HepG2 (cell line): ENCODE measurements around the gene TWNK. TPM values are rescaled to one million over a fixed set of nuclear protein-coding genes. Genes with fewer than 3 reads are reported as not detected.

ENCODE experiments used
- CERS6 ChIP-seq: sonication (generic); formaldehyde crosslinking; IDR thresholded peaks from 2 replicates; pipeline ENCODE4 v1.5.0; 2020; ENCODE audit warnings: missing genetic modification reagents
- EEA1 ChIP-seq: sonication (generic); formaldehyde crosslinking; IDR thresholded peaks from 2 replicates; pipeline ENCODE4 v1.5.1; 2020; ENCODE audit warnings: mild to moderate bottlenecking, missing genetic modification reagents, borderline replicate concordance
- KLF11 ChIP-seq: IDR thresholded peaks from 2 replicates; pipeline ENCODE4 v1.6.1; 2016; ENCODE audit warnings: missing compliant biosample characterization
- NFIC ChIP-seq: IDR thresholded peaks from 2 replicates; pipeline ENCODE4 v1.6.1; 2012; ENCODE audit warnings: mild to moderate bottlenecking, low read length, inconsistent platforms
- PAXIP1 ChIP-seq: sonication (generic); formaldehyde crosslinking; conservative IDR thresholded peaks from 2 replicates; pipeline ENCODE4 v1.4.0; 2020; ENCODE audit warnings: mild to moderate bottlenecking, missing genetic modification reagents, moderate library complexity
- RCOR2 ChIP-seq: IDR thresholded peaks from 2 replicates; pipeline ENCODE4 v1.6.1; 2016; ENCODE audit warnings: missing biosample characterization, missing genetic modification reagents
- THAP7 ChIP-seq: sonication (generic); formaldehyde crosslinking; IDR thresholded peaks from 2 replicates; pipeline ENCODE4 v1.8.1; 2023; ENCODE audit warnings: mild to moderate bottlenecking, missing genetic modification reagents
- ZFP36L1 ChIP-seq: sonication (generic); formaldehyde crosslinking; IDR thresholded peaks from 2 replicates; pipeline ENCODE4 v1.8.0; 2022; ENCODE audit warnings: mild to moderate bottlenecking, missing genetic modification reagents, moderate library complexity
- ZNF430 ChIP-seq: sonication (generic); formaldehyde crosslinking; IDR thresholded peaks from 2 replicates; pipeline ENCODE4 v1.9.0; 2021; ENCODE audit warnings: mild to moderate bottlenecking, missing genetic modification reagents
- ZNF616 ChIP-seq: sonication (generic); formaldehyde crosslinking; IDR thresholded peaks from 2 replicates; pipeline ENCODE4 v1.5.0; 2020; ENCODE audit warnings: low read depth, mild to moderate bottlenecking, missing genetic modification reagents
- ZNF710 ChIP-seq: sonication (generic); formaldehyde crosslinking; IDR thresholded peaks from 2 replicates; pipeline ENCODE4 v1.5.0; 2020; ENCODE audit warnings: mild to moderate bottlenecking, missing genetic modification reagents, borderline replicate concordance
- polyA plus RNA-seq, 8 experiments: library from polyadenylated mRNA; depleted of rRNA in 3 of 8; stranded (reverse) in 7 of 8; unstranded in 1 of 8; fragments of >200 nt; fragmentation: Illumina TruSeq in 4 of 8; extraction: Trizol in 4 of 8; gene quantifications; 2 replicates each; pipeline versions ENCODE4 v1.2.1 to v1.2.3, GENCODE V29; 2011 to 2016; ENCODE audit warnings: low read depth in 4 of 8, missing spikeins in 1 of 8, mixed read lengths in 1 of 8; ENCODE audit not compliant: insufficient read depth in 1 of 8
- total RNA-seq, 5 experiments: library from RNA; depleted of rRNA; stranded (reverse); fragments of >200 nt; fragmentation: Illumina TruSeq; extraction: Trizol; gene quantifications; 2 replicates each; pipeline ENCODE4 v1.2.3, GENCODE V29; 2016; ENCODE audit warnings: low read depth in 1 of 5
- TF ChIP-seq, protein P1 (sequence below): sonication (generic); formaldehyde crosslinking; IDR thresholded peaks from 2 replicates; pipeline ENCODE4 v1.9.0; 2021; ENCODE audit warnings: missing genetic modification reagents, mild to moderate bottlenecking, borderline replicate concordance
- TF ChIP-seq, protein P2 (sequence below): IDR thresholded peaks from 2 replicates; pipeline ENCODE4 v1.6.1; 2016; ENCODE audit warnings: low read depth, missing genetic modification reagents, missing compliant biosample characterization

Gene TWNK
- total and polyA plus RNA-seq, 2 of the 13 experiments (the other 11 are each of a cell fraction or from before 2014, with no cell fraction given) = 10.7 to 16.5 TPM

- TF ChIP-seq THAP7 (CRISPR knock-in tag) = no peak
- TF ChIP-seq KLF11 (CRISPR knock-in tag) = peak; percentile 70; the same call in 1 of the 2 replicates
- no peak for TF ChIP-seq ZNF710 (CRISPR knock-in tag)
- 0 out of 2 replicates have a peak, but pooled peaks have one; percentile 45 for TF ChIP-seq EEA1 (CRISPR knock-in tag)
- TF ChIP-seq NFIC = no peak
- TF ChIP-seq ZFP36L1 (CRISPR knock-in tag) = peak; percentile 76
- no peak for TF ChIP-seq ZNF430 (CRISPR knock-in tag)
- peak; percentile 57; the same call in 1 of the 2 replicates for TF ChIP-seq ZNF616 (CRISPR knock-in tag)
- TF ChIP-seq, protein P1, sequence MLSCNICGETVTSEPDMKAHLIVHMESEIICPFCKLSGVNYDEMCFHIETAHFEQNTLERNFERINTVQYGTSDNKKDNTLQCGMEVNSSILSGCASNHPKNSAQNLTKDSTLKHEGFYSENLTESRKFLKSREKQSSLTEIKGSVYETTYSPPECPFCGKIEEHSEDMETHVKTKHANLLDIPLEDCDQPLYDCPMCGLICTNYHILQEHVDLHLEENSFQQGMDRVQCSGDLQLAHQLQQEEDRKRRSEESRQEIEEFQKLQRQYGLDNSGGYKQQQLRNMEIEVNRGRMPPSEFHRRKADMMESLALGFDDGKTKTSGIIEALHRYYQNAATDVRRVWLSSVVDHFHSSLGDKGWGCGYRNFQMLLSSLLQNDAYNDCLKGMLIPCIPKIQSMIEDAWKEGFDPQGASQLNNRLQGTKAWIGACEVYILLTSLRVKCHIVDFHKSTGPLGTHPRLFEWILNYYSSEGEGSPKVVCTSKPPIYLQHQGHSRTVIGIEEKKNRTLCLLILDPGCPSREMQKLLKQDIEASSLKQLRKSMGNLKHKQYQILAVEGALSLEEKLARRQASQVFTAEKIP (CRISPR knock-in tag) = no peak
- no peak for TF ChIP-seq RCOR2
- TF ChIP-seq CERS6 (CRISPR knock-in tag) = 0 out of 2 replicates have a peak, but pooled peaks have one; percentile 16
- TF ChIP-seq, protein P2, sequence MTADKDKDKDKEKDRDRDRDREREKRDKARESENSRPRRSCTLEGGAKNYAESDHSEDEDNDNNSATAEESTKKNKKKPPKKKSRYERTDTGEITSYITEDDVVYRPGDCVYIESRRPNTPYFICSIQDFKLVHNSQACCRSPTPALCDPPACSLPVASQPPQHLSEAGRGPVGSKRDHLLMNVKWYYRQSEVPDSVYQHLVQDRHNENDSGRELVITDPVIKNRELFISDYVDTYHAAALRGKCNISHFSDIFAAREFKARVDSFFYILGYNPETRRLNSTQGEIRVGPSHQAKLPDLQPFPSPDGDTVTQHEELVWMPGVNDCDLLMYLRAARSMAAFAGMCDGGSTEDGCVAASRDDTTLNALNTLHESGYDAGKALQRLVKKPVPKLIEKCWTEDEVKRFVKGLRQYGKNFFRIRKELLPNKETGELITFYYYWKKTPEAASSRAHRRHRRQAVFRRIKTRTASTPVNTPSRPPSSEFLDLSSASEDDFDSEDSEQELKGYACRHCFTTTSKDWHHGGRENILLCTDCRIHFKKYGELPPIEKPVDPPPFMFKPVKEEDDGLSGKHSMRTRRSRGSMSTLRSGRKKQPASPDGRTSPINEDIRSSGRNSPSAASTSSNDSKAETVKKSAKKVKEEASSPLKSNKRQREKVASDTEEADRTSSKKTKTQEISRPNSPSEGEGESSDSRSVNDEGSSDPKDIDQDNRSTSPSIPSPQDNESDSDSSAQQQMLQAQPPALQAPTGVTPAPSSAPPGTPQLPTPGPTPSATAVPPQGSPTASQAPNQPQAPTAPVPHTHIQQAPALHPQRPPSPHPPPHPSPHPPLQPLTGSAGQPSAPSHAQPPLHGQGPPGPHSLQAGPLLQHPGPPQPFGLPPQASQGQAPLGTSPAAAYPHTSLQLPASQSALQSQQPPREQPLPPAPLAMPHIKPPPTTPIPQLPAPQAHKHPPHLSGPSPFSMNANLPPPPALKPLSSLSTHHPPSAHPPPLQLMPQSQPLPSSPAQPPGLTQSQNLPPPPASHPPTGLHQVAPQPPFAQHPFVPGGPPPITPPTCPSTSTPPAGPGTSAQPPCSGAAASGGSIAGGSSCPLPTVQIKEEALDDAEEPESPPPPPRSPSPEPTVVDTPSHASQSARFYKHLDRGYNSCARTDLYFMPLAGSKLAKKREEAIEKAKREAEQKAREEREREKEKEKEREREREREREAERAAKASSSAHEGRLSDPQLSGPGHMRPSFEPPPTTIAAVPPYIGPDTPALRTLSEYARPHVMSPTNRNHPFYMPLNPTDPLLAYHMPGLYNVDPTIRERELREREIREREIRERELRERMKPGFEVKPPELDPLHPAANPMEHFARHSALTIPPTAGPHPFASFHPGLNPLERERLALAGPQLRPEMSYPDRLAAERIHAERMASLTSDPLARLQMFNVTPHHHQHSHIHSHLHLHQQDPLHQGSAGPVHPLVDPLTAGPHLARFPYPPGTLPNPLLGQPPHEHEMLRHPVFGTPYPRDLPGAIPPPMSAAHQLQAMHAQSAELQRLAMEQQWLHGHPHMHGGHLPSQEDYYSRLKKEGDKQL (CRISPR knock-in tag) = no peak
- no peak for TF ChIP-seq PAXIP1 (CRISPR knock-in tag)
These were observed at the start of gene TWNK, which contains the start of gene MRPL43 (continued) for GRCh38 chr10:100986952-100987684.
